ENCODE measurements around the gene TBC1D5.
A peak's percentile ranks its signal among the peaks of the same experiment; 100 is the strongest.

The TBC1D5 gene

GRCh38 chr3:17584066-17584465 is 158.4 kb downstream of the TBC1D5 start:
- DNase-seq = no peak

- no peak for DNase-seq
Measured at GRCh38 chr3:17583530-17583929, 158.9 kb downstream of the TBC1D5 start.

- no peak for DNase-seq
Measured at GRCh38 chr3:17581421-17582080, 160.9 kb downstream of the TBC1D5 start.

GRCh38 chr3:17580901-17581300 is 161.5 kb downstream of the TBC1D5 start:
- DNase-seq = no peak

- DNase-seq = peak in 1 of 5 donors; percentile 28
Measured at GRCh38 chr3:17579289-17580031, 163.0 kb downstream of the TBC1D5 start.

GRCh38 chr3:17577796-17578520 is 164.5 kb downstream of the TBC1D5 start:
- DNase-seq = no peak

- no peak for DNase-seq
Measured at GRCh38 chr3:17573396-17573795, 169.0 kb downstream of the TBC1D5 start.

GRCh38 chr3:17571686-17572085 is 170.7 kb downstream of the TBC1D5 start:
- DNase-seq = no peak

GRCh38 chr3:17562845-17563244 is 179.6 kb downstream of the TBC1D5 start:
- no peak for DNase-seq

GRCh38 chr3:17558565-17558964 is 183.9 kb downstream of the TBC1D5 start:
- no peak for DNase-seq

GRCh38 chr3:17557749-17558463 is 184.5 kb downstream of the TBC1D5 start:
- DNase-seq = no peak

GRCh38 chr3:17555525-17555924 is 186.9 kb downstream of the TBC1D5 start:
- DNase-seq = no peak

GRCh38 chr3:17554078-17554477 is 188.4 kb downstream of the TBC1D5 start:
- no peak for DNase-seq

- DNase-seq = no peak
Measured at GRCh38 chr3:17553080-17553479, 189.4 kb downstream of the TBC1D5 start.

- DNase-seq = no peak
Measured at GRCh38 chr3:17552351-17552750, 190.1 kb downstream of the TBC1D5 start.

GRCh38 chr3:17551895-17552294 is 190.5 kb downstream of the TBC1D5 start:
- no peak for DNase-seq

- no peak for DNase-seq
Measured at GRCh38 chr3:17551333-17551732, 191.1 kb downstream of the TBC1D5 start.

- no peak for DNase-seq
Measured at GRCh38 chr3:17550624-17551023, 191.8 kb downstream of the TBC1D5 start.

- DNase-seq = no peak
Measured at GRCh38 chr3:17546500-17547255, 195.8 kb downstream of the TBC1D5 start.

GRCh38 chr3:17544632-17545031 is 197.8 kb downstream of the TBC1D5 start:
- DNase-seq = no peak

- no peak for DNase-seq
Measured at GRCh38 chr3:17542591-17542990, 199.8 kb downstream of the TBC1D5 start.

GRCh38 chr3:17539436-17539835 is 203.0 kb downstream of the TBC1D5 start:
- no peak for DNase-seq

Measured in T-helper 1 cell (primary cell).